Karpas-422 (cell line): ENCODE data around the gene ZNF202. TPM values are rescaled to one million over a fixed set of nuclear protein-coding genes. Genes with fewer than 3 reads are reported as not detected.

ENCODE experiments used
- small RNA-seq: library from RNA; depleted of rRNA; stranded (forward); fragments of <200 nt; gene quantifications from one replicate; pipeline ENCODE3, GENCODE V24; 2014
- total RNA-seq: library from RNA; depleted of rRNA; stranded (reverse); fragments of >200 nt; shearing (Covaris generic); gene quantifications from 2 replicates; pipeline ENCODE4 v1.2.3, GENCODE V29; 2014; ENCODE audit warnings: low replicate concordance; rRNA removed

Gene ZNF202
- total RNA-seq, 1 experiment from 2014 or later = 8.7 TPM

Small RNA genes lying within 50 kb of the gene (small RNA-seq; reads per million reads assigned to genes)
- gene RNU1-21P = not detected

Other genes starting within 250 kb of the ZNF202 start
- not detected in 2 replicates for gene SCN3B, start 87.0 kb downstream of the ZNF202 start, total RNA-seq
- not detected in 2 replicates for gene OR6X1, start 12.9 kb upstream of the ZNF202 start, total RNA-seq
- not detected in 2 replicates for gene OR6M1, start 64.7 kb upstream of the ZNF202 start, total RNA-seq
- not detected in 2 replicates for gene TMEM225, start 144.0 kb upstream of the ZNF202 start, total RNA-seq
- gene OR8D4, start 160.5 kb upstream of the ZNF202 start, total RNA-seq = not detected in 2 replicates
- gene OR4D5, start 198.0 kb upstream of the ZNF202 start, total RNA-seq = not detected in 2 replicates
- not detected in 2 replicates for gene OR6T1, start 202.2 kb upstream of the ZNF202 start, total RNA-seq
- gene OR10S1, start 236.1 kb upstream of the ZNF202 start, total RNA-seq = not detected in 2 replicates